NT2/D1 (cell line): ENCODE data around the gene ZNF496.

ENCODE experiments used
- DNase-seq: peaks from one replicate; pipeline ENCODE4 v3.0.0-alpha.2; 2011; ENCODE audit warnings: low read depth, low spot score
- H3K27me3 ChIP-seq: 2 replicates; pipeline ENCODE4 v1.6.0; 2011; ENCODE audit warnings: mild to moderate bottlenecking; ENCODE audit not compliant: insufficient read length, insufficient read depth
- H3K36me3 ChIP-seq: 2 replicates; pipeline ENCODE4 v1.6.1; 2011; ENCODE audit warnings: mild to moderate bottlenecking, low read length, mixed read lengths; ENCODE audit not compliant: insufficient read depth, insufficient read length
- H3K4me1 ChIP-seq: 2 replicates; pipeline ENCODE4 v1.5.1; 2011; ENCODE audit not compliant: insufficient read depth, insufficient read length
- H3K4me3 ChIP-seq: 2 replicates; pipeline ENCODE4 v1.5.1; 2011; ENCODE audit warnings: low read depth; ENCODE audit not compliant: insufficient read length
- H3K9ac ChIP-seq: 2 replicates; pipeline ENCODE4 v1.6.0; 2011; ENCODE audit warnings: low read depth; ENCODE audit not compliant: insufficient read length
- H3K9me3 ChIP-seq: 2 replicates; pipeline ENCODE4 v1.5.1; 2011; ENCODE audit warnings: mild to moderate bottlenecking, low read length; ENCODE audit not compliant: insufficient read depth
- SUZ12 ChIP-seq: IDR thresholded peaks from 2 replicates; pipeline ENCODE4 v1.6.1; 2011; ENCODE audit not compliant: insufficient read length, insufficient read depth; ENCODE audit errors: extremely low read depth
- YY1 ChIP-seq: IDR thresholded peaks from 2 replicates; pipeline ENCODE4 v1.6.1; 2011; ENCODE audit not compliant: insufficient read length, insufficient read depth
- ZNF274 ChIP-seq: IDR thresholded peaks from 2 replicates; pipeline ENCODE4 v1.6.1; 2011; ENCODE audit warnings: mild to moderate bottlenecking, low read depth, low read length

Gene ZNF496

GRCh38 chr1:247288341-247288740 is 43.3 kb downstream of the ZNF496 start:
- no peak for DNase-seq
- H3K27me3 ChIP-seq = no peaks in the 10 kb centered on the region
- TF ChIP-seq ZNF274 (no peak), YY1 (no peak), SUZ12 (no peak)
- no peak overlapping the region for H3K4me3 ChIP-seq
- peaks cover 8% of the 10 kb centered on the region; the same call in 1 of the 2 replicates for H3K9me3 ChIP-seq
- peaks cover 6% of the 10 kb centered on the region for H3K36me3 ChIP-seq
- H3K4me1 ChIP-seq = peaks cover 4% of the 10 kb centered on the region
- H3K9ac ChIP-seq = no peak overlapping the region

GRCh38 chr1:247287460-247287859 is 44.2 kb downstream of the ZNF496 start:
- H3K9me3 ChIP-seq = peaks cover 8% of the 10 kb centered on the region; the same call in 1 of the 2 replicates
- no peak for DNase-seq
- H3K9ac ChIP-seq = no peak overlapping the region
- no peak overlapping the region for H3K4me3 ChIP-seq
- peaks cover 6% of the 10 kb centered on the region for H3K36me3 ChIP-seq
- no peak for TF ChIP-seq YY1
- no peak for TF ChIP-seq ZNF274
- no peak for TF ChIP-seq SUZ12
- no peaks in the 10 kb centered on the region for H3K27me3 ChIP-seq
- peaks cover 4% of the 10 kb centered on the region for H3K4me1 ChIP-seq

GRCh38 chr1:247286134-247286670 is 45.5 kb downstream of the ZNF496 start:
- Histone ChIP-seq H3K9ac (no peak overlapping the region), H3K9me3 (peaks cover 8% of the 10 kb centered on the region; the same call in 1 of the 2 replicates), H3K4me1 (peaks cover 5% of the 10 kb centered on the region), H3K36me3 (peaks cover 6% of the 10 kb centered on the region), H3K4me3 (no peak overlapping the region), H3K27me3 (no peaks in the 10 kb centered on the region)
- TF ChIP-seq ZNF274 (no peak), YY1 (no peak), SUZ12 (no peak)
- DNase-seq = no peak

- Histone ChIP-seq H3K9ac (no peak overlapping the region), H3K4me3 (no peak overlapping the region), H3K9me3 (peaks cover 5% of the 10 kb centered on the region; the same call in 1 of the 2 replicates), H3K27me3 (no peaks in the 10 kb centered on the region), H3K36me3 (peaks cover under 1% of the 10 kb centered on the region), H3K4me1 (peaks cover 9% of the 10 kb centered on the region)
- TF ChIP-seq YY1 (no peak), ZNF274 (no peak), SUZ12 (no peak)
- no peak for DNase-seq
These were observed 50.6 kb downstream of the ZNF496 start for GRCh38 chr1:247281001-247281574.

GRCh38 chr1:247277191-247277590 is 54.5 kb downstream of the ZNF496 start:
- H3K4me3 ChIP-seq = no peak overlapping the region
- H3K9me3 ChIP-seq = 0 out of 2 replicates have a peak, but pooled peaks cover 1% of the 10 kb centered on the region
- no peaks in the 10 kb centered on the region for H3K36me3 ChIP-seq
- TF ChIP-seq YY1 (no peak), ZNF274 (no peak), SUZ12 (no peak)
- H3K27me3 ChIP-seq = no peaks in the 10 kb centered on the region
- no peak for DNase-seq
- peaks cover 9% of the 10 kb centered on the region for H3K4me1 ChIP-seq
- no peak overlapping the region for H3K9ac ChIP-seq

GRCh38 chr1:247274605-247275256 is 56.9 kb downstream of the ZNF496 start:
- DNase-seq = no peak
- peaks cover 20% of the 10 kb centered on the region; the same call in 1 of the 2 replicates for H3K9me3 ChIP-seq
- no peak overlapping the region for H3K9ac ChIP-seq
- no peaks in the 10 kb centered on the region for H3K4me1 ChIP-seq
- no peak overlapping the region for H3K4me3 ChIP-seq
- TF ChIP-seq ZNF274 = no peak
- TF ChIP-seq SUZ12 = no peak
- TF ChIP-seq YY1 = no peak
- no peaks in the 10 kb centered on the region for H3K36me3 ChIP-seq
- H3K27me3 ChIP-seq = no peaks in the 10 kb centered on the region

- no peak for DNase-seq
- H3K9ac ChIP-seq = no peak overlapping the region
- H3K36me3 ChIP-seq = no peaks in the 10 kb centered on the region
- TF ChIP-seq YY1 (no peak), ZNF274 (no peak), SUZ12 (no peak)
- H3K4me1 ChIP-seq = no peaks in the 10 kb centered on the region
- H3K27me3 ChIP-seq = no peaks in the 10 kb centered on the region
- H3K4me3 ChIP-seq = no peak overlapping the region
- peaks cover 28% of the 10 kb centered on the region; the same call in 1 of the 2 replicates for H3K9me3 ChIP-seq
These were observed 58.7 kb downstream of the ZNF496 start for GRCh38 chr1:247273013-247273412.
